Neural progenitor cell (in vitro differentiated cells): ENCODE data around the gene PDE1C. TPM values are rescaled to one million over a fixed set of nuclear protein-coding genes. Genes with fewer than 3 reads are reported as not detected.

Experiments used
- DNase-seq: peaks from one replicate; pipeline ENCODE4 v3.0.0-alpha.2; 2016; ENCODE audit warnings: low spot score
- H2AFZ ChIP-seq: fragments of 200-600 bp; sonication (generic); replicated peaks from 2 replicates; pipeline ENCODE4 v1.6.1; 2016; ENCODE audit warnings: antibody characterized with exemption
- H3F3A ChIP-seq: fragments of 200-600 bp; sonication (generic); 2 replicates; pipeline ENCODE4 v1.6.1; 2016; ENCODE audit warnings: antibody characterized with exemption, low read depth
- H3K27ac ChIP-seq: fragments of 200-600 bp; sonication (generic); 2 replicates; pipeline ENCODE4 v1.5.1; 2016; ENCODE audit warnings: mild to moderate bottlenecking
- H3K27me3 ChIP-seq: fragments of 200-600 bp; sonication (generic); 2 replicates; pipeline ENCODE4 v1.6.1; 2016; ENCODE audit warnings: mild to moderate bottlenecking, moderate library complexity
- H3K36me3 ChIP-seq: fragments of 200-600 bp; sonication (generic); 2 replicates; pipeline ENCODE4 v1.5.1; 2016
- H3K4me1 ChIP-seq: fragments of 200-600 bp; sonication (generic); 2 replicates; pipeline ENCODE4 v1.6.1; 2016; ENCODE audit warnings: mixed run types
- H3K4me2 ChIP-seq: fragments of 200-600 bp; sonication (generic); 2 replicates; pipeline ENCODE4 v1.6.1; 2016
- H3K4me3 ChIP-seq: fragments of 200-600 bp; sonication (generic); 2 replicates; pipeline ENCODE4 v1.5.1; 2016
- H3K79me2 ChIP-seq: fragments of 200-600 bp; sonication (generic); 2 replicates; pipeline ENCODE4 v1.6.1; 2016; ENCODE audit warnings: low read depth
- H3K9ac ChIP-seq: fragments of 200-600 bp; sonication (generic); 2 replicates; pipeline ENCODE4 v1.6.1; 2016
- H3K9me3 ChIP-seq: fragments of 200-600 bp; sonication (generic); 2 replicates; pipeline ENCODE4 v1.5.1; 2016; ENCODE audit warnings: low read depth
- H4K20me1 ChIP-seq: fragments of 200-600 bp; sonication (generic); 2 replicates; pipeline ENCODE4 v1.6.1; 2016; ENCODE audit warnings: low read depth
- H3K27ac Mint-ChIP-seq: 3 replicates; pipeline ENCODE4 v1.8.0; 2021; ENCODE audit warnings: mixed read lengths
- H3K27me3 Mint-ChIP-seq: 2 replicates; pipeline ENCODE4 v1.8.0; 2022; ENCODE audit warnings: low read depth, mild to moderate bottlenecking, inconsistent platforms, moderate library complexity, mixed read lengths; ENCODE audit not compliant: insufficient read depth
- H3K36me3 Mint-ChIP-seq: 3 replicates; pipeline ENCODE4 v1.8.0; 2021; ENCODE audit warnings: mixed read lengths
- H3K4me1 Mint-ChIP-seq: 3 replicates; pipeline ENCODE4 v1.8.0; 2021; ENCODE audit warnings: mixed read lengths
- H3K4me3 Mint-ChIP-seq: 3 replicates; pipeline ENCODE4 v1.8.0; 2021; ENCODE audit warnings: mild to moderate bottlenecking, moderate library complexity, mixed read lengths
- H3K9me3 Mint-ChIP-seq: 3 replicates; pipeline ENCODE4 v1.8.0; 2020; ENCODE audit warnings: mixed read lengths
- EZH2 ChIP-seq: fragments of 200-600 bp; sonication (generic); IDR thresholded peaks from 2 replicates; pipeline ENCODE4 v1.6.1; 2017; ENCODE audit warnings: antibody characterized with exemption, mild to moderate bottlenecking, moderate library complexity
- EZH2phosphoT487 ChIP-seq: fragments of 200-600 bp; sonication (generic); IDR thresholded peaks from 2 replicates; pipeline ENCODE4 v1.6.1; 2017; ENCODE audit warnings: antibody characterized with exemption
- total RNA-seq: library from RNA; depleted of rRNA; stranded (reverse); fragments of >200 nt; gene quantifications from 2 replicates; pipeline ENCODE4 v1.2.3, GENCODE V29; 2015; ENCODE audit warnings: low replicate concordance
- TF ChIP-seq, protein P1 (sequence below): fragments of 200-600 bp; sonication (generic); IDR thresholded peaks from 2 replicates; pipeline ENCODE4 v1.5.1; 2017; ENCODE audit warnings: antibody characterized with exemption, mild to moderate bottlenecking

The PDE1C gene
- total RNA-seq, 1 donor from 2014 or later: 0.54 TPM

DNA sequence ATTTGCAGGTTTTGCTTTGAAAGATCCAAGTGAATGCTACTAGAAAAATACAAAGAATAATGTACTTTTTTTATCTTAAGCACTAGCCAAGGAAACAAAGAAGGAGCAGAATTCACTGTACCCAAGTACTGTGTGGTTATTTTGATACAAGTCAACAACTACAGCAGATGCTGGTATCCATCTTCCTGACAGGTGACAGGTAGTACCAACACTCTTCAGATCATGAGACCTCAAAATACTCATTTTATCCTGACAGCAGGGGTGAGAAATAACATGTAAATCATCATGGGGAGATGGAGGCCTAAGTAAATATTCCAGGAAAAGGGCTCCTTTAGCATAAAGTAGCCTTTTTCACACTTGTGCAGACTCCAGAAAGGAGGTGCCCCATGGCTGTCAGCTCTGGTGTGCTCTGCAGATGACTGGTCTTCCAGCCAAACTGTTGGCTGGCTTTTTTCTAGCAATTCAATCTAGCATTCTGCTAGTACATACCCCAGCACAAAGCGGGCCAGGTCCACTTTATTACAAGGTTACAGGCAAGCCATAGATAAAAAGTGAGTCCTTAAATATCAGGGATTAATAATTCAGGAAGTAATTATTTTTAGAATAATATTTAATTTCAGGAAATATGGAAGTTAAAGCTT is 90.4 kb downstream of the PDE1C start:
- no peak overlapping the region for H3K27ac ChIP-seq

DNA sequence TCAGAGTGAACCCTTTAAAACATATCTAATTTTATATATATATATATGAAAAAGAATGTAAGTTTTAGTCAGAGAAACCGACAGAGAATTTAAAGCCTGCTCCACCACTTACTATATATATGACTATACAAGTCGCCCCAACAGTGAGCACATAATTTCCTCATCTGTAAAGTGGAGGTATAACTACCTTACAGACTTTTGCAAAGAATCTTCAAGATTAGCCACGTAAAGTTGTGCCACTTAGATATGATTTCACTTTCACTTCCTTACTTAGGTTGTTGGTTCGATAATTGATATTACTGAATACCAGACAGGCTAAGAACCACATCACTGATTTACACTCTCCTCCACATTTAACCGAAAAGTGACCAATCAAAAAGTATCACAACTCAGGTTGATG is 94.7 kb downstream of the PDE1C start:
- H3K4me2 ChIP-seq: no peak overlapping the region
- peaks cover 7% of the 10 kb centered on the region for H3K9me3 Mint-ChIP-seq
- DNase-seq: no peak
- no peaks in the 10 kb centered on the region for H3K4me1 Mint-ChIP-seq
- H2AFZ ChIP-seq: no peak overlapping the region
- no peak overlapping the region for H3K4me3 Mint-ChIP-seq
- H4K20me1 ChIP-seq: no peaks in the 10 kb centered on the region
- no peak overlapping the region for H3K27ac Mint-ChIP-seq
- H3F3A ChIP-seq: no peaks in the 10 kb centered on the region
- H3K36me3 ChIP-seq: no peaks in the 10 kb centered on the region
- H3K4me3 ChIP-seq: no peak overlapping the region
- H3K9ac ChIP-seq: no peak overlapping the region
- H3K27me3 ChIP-seq: no peaks in the 10 kb centered on the region
- TF ChIP-seq EZH2phosphoT487: no peak
- TF ChIP-seq EZH2: no peak
- TF ChIP-seq, protein P1, sequence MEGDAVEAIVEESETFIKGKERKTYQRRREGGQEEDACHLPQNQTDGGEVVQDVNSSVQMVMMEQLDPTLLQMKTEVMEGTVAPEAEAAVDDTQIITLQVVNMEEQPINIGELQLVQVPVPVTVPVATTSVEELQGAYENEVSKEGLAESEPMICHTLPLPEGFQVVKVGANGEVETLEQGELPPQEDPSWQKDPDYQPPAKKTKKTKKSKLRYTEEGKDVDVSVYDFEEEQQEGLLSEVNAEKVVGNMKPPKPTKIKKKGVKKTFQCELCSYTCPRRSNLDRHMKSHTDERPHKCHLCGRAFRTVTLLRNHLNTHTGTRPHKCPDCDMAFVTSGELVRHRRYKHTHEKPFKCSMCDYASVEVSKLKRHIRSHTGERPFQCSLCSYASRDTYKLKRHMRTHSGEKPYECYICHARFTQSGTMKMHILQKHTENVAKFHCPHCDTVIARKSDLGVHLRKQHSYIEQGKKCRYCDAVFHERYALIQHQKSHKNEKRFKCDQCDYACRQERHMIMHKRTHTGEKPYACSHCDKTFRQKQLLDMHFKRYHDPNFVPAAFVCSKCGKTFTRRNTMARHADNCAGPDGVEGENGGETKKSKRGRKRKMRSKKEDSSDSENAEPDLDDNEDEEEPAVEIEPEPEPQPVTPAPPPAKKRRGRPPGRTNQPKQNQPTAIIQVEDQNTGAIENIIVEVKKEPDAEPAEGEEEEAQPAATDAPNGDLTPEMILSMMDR: no peak
- H3K4me1 ChIP-seq: no peaks in the 10 kb centered on the region
- peaks cover 2% of the 10 kb centered on the region for H3K27me3 Mint-ChIP-seq
- H3K36me3 Mint-ChIP-seq: no peaks in the 10 kb centered on the region
- no peak overlapping the region for H3K27ac ChIP-seq
- H3K9me3 ChIP-seq: no peaks in the 10 kb centered on the region
- no peaks in the 10 kb centered on the region for H3K79me2 ChIP-seq

More for the DNA sequence above, 90.4 kb downstream of the PDE1C start:
- no peak overlapping the region for H2AFZ ChIP-seq
- no peaks in the 10 kb centered on the region for H4K20me1 ChIP-seq
- Mint-ChIP-seq H3K27me3 (peaks cover 2% of the 10 kb centered on the region), H3K36me3 (no peaks in the 10 kb centered on the region), H3K9me3 (peaks cover 10% of the 10 kb centered on the region), H3K4me3 (no peak overlapping the region), H3K4me1 (no peaks in the 10 kb centered on the region), H3K27ac (no peak overlapping the region)
- no peak overlapping the region for H3K4me3 ChIP-seq
- H3K36me3 ChIP-seq: no peaks in the 10 kb centered on the region
- H3F3A ChIP-seq: no peaks in the 10 kb centered on the region
- no peak overlapping the region for H3K9ac ChIP-seq
- TF ChIP-seq EZH2phosphoT487 (no peak), EZH2 (no peak)
- TF ChIP-seq, protein P1: no peak
- no peak for DNase-seq
- no peaks in the 10 kb centered on the region for H3K79me2 ChIP-seq
- H3K27me3 ChIP-seq: no peaks in the 10 kb centered on the region
- no peak overlapping the region for H3K4me2 ChIP-seq
- no peaks in the 10 kb centered on the region for H3K4me1 ChIP-seq
- no peaks in the 10 kb centered on the region for H3K9me3 ChIP-seq

DNA sequence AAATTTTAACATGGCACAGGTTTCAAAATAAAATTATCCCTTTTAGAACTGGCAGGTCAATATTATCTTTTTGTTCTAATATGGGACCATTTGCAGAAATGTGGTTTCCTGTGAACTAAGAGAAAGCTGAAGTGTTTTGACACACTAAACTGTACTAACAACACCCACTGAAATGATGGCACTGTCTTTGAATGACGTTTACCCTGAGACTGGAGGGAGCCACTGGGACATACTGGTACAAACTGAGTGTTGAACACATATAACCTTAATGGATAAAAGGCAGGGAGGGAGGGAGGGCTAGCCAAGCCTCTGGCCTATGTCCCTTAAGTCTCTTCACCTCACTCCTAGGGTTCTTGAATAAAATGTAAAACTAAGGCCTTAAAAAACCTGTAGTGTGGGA is 95.9 kb downstream of the PDE1C start:
- peaks cover 7% of the 10 kb centered on the region for H3K9me3 Mint-ChIP-seq
- TF ChIP-seq, protein P1: no peak
- TF ChIP-seq EZH2 (no peak), EZH2phosphoT487 (no peak)
- H2AFZ ChIP-seq: no peak overlapping the region
- no peaks in the 10 kb centered on the region for H3K4me1 ChIP-seq
- no peaks in the 10 kb centered on the region for H3F3A ChIP-seq
- H3K4me3 Mint-ChIP-seq: no peak overlapping the region
- no peak overlapping the region for H3K9ac ChIP-seq
- H3K36me3 ChIP-seq: no peaks in the 10 kb centered on the region
- H3K79me2 ChIP-seq: no peaks in the 10 kb centered on the region
- H3K27ac Mint-ChIP-seq: no peak overlapping the region
- no peaks in the 10 kb centered on the region for H3K4me1 Mint-ChIP-seq
- H3K27ac ChIP-seq: no peak overlapping the region
- peaks cover 2% of the 10 kb centered on the region for H3K27me3 Mint-ChIP-seq
- no peak overlapping the region for H3K4me3 ChIP-seq
- H4K20me1 ChIP-seq: no peaks in the 10 kb centered on the region
- no peak overlapping the region for H3K4me2 ChIP-seq
- H3K27me3 ChIP-seq: no peaks in the 10 kb centered on the region
- no peak for DNase-seq
- no peaks in the 10 kb centered on the region for H3K9me3 ChIP-seq
- no peaks in the 10 kb centered on the region for H3K36me3 Mint-ChIP-seq
